ENCODE data around the gene XPO6.

Gene XPO6

DNA sequence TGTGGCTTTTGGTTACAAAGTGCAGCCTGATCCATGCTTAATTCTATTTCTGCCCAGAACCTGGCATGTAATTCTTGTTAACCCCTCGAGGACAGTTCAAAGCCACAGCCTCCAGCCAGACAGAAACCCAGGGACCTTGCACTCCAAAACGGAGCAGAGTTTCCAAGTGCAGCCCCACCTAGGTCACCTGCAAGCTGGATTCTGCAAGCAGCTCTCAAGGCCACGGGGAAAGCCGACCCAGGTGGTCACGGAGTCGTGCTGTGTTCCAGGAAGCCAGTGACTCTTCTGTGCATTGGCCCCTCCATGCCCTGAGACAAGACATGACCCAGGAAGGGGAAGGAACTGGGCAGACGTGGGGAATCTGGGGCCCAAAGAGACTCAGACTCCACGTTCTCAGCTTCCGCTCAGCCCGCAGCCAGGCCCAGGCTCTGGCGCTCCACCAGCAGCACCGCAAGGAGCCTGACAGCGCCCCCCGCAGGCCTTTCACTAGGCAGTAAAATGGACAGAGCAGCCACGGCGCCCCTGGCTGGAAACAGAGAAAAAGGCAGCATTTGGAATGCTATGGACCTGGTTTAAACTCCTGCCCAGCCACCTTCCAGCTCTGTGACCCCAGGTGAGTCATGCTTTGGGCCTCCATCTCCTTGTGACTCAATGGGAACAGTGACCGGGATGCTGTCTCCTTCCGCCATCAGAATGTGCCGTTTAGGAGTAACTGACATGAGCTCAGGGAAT, 121.0 kb downstream of the XPO6 start:
- no peak overlapping the region for H3K4me3 ChIP-seq (ENCODE audit: low read length)
- DNase-seq (ENCODE audit: low read depth): peak; percentile 16
- TF ChIP-seq, protein P1, sequence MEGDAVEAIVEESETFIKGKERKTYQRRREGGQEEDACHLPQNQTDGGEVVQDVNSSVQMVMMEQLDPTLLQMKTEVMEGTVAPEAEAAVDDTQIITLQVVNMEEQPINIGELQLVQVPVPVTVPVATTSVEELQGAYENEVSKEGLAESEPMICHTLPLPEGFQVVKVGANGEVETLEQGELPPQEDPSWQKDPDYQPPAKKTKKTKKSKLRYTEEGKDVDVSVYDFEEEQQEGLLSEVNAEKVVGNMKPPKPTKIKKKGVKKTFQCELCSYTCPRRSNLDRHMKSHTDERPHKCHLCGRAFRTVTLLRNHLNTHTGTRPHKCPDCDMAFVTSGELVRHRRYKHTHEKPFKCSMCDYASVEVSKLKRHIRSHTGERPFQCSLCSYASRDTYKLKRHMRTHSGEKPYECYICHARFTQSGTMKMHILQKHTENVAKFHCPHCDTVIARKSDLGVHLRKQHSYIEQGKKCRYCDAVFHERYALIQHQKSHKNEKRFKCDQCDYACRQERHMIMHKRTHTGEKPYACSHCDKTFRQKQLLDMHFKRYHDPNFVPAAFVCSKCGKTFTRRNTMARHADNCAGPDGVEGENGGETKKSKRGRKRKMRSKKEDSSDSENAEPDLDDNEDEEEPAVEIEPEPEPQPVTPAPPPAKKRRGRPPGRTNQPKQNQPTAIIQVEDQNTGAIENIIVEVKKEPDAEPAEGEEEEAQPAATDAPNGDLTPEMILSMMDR (conservative IDR thresholded peaks at IDR 0.05; ENCODE audit: low read depth, low read length): peak; percentile 41

DNA sequence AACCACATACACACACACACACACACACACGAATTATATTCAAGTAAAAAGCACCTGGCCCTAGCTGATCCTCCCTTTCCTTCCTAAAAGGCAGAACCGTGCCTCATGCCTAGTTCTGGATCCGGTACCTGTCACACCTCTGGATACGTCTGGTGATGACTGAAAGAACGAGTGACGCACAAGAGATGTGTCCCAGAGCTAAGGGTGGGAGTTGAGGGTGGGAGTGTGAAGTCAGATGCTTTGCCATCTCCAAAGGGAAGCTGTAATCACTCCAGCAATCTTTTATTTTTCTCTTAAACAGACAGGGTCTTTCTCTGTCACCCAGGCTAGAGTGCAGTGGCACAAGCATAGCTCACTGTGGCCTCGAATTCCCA, 121.8 kb downstream of the XPO6 start:
- TF ChIP-seq, protein P1 (conservative IDR thresholded peaks at IDR 0.05; ENCODE audit: low read depth, low read length): no peak
- DNase-seq (ENCODE audit: low read depth): no peak
- no peak overlapping the region for H3K4me3 ChIP-seq (ENCODE audit: low read length)

DNA sequence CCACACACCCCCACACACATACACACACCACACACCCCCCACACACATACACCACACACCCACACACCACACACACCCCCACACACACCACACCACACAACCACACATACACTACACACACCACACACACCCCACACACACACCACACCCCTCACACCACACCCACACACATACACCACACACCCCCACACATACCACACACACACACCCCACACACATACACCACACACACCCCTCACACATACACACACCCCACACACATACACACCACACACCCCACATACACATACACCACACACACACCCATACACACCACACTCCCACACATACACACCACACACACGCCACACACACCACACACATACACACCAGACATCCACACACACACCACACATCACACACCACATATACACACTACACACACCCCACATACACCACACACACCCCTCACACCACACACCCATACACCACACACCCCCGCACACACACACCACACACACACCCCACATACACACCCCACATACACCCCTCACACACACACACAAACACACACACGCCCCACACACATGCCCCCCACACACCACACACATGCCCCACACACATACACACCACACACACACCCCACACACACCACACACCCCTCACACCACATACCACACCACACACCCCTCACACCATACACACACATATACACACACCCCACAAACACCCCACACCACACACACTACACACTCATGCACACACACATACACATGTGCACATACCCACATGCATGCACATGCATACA, 122.4 kb downstream of the XPO6 start:
- no peak overlapping the region for H3K4me3 ChIP-seq (ENCODE audit: low read length)
- no peak for DNase-seq (ENCODE audit: low read depth)
- TF ChIP-seq, protein P1 (conservative IDR thresholded peaks at IDR 0.05; ENCODE audit: low read depth, low read length): no peak

DNA sequence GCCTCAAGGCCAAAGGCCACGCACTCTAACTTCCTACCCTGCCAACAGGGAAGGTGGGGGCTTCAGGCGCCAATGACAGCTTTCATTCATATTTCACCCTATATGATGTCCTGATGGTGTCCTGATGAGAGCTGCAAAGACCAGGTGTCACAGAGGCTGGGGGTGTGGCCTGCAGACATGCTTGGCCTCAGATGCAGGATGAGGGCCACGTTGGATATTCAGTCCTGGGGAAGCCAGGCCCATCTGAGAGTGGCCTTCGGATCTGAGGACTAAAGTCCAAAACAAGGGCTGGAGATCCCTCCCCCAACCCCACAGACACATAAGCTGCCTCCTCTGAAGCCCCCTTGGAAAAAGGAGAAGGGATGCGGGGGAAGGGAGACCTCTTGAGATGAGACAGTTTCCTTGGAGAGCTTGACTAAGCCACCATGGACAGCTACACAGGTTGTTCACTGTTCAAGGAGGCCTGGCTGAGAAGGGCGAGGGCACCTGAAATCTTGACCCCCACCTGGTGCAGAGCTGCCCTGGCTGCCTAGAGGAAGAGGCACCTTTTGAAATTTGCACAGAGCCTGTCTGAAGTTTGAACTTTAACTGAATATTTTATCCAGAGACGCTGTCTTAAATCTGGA, 124.0 kb downstream of the XPO6 start:
- DNase-seq (ENCODE audit: low read depth): no peak
- TF ChIP-seq, protein P1 (conservative IDR thresholded peaks at IDR 0.05; ENCODE audit: low read depth, low read length): no peak
- H3K4me3 ChIP-seq (ENCODE audit: low read length): no peak overlapping the region

DNA sequence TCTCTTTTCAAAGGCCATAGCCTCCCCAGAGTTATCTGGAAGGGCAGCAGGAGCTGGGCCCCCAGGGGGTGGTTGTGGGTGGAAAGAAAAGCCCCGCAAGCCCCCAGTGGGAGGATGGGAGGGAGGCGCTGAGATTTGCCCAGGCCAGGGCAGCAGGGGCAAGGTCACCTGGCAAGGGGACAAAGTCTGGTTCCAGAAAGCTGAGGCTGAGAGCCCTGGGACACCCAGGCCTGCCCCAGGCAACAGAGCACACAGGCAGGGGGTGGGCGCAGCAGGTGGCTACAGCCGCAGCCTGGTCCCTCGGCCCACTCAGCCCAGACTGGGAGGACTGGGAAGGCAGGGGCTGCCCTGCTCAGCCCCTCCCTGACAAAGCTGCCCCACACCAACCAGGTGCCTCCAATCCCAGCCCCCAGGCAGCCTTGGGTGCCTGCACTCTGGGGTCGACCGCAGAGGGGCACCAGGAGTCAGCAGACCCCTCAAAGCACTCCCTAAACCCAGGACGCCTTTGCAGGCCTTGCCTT, 124.6 kb downstream of the XPO6 start:
- H3K4me3 ChIP-seq (ENCODE audit: low read length): no peak overlapping the region
- TF ChIP-seq, protein P1 (conservative IDR thresholded peaks at IDR 0.05; ENCODE audit: low read depth, low read length): no peak
- DNase-seq (ENCODE audit: low read depth): no peak

DNA sequence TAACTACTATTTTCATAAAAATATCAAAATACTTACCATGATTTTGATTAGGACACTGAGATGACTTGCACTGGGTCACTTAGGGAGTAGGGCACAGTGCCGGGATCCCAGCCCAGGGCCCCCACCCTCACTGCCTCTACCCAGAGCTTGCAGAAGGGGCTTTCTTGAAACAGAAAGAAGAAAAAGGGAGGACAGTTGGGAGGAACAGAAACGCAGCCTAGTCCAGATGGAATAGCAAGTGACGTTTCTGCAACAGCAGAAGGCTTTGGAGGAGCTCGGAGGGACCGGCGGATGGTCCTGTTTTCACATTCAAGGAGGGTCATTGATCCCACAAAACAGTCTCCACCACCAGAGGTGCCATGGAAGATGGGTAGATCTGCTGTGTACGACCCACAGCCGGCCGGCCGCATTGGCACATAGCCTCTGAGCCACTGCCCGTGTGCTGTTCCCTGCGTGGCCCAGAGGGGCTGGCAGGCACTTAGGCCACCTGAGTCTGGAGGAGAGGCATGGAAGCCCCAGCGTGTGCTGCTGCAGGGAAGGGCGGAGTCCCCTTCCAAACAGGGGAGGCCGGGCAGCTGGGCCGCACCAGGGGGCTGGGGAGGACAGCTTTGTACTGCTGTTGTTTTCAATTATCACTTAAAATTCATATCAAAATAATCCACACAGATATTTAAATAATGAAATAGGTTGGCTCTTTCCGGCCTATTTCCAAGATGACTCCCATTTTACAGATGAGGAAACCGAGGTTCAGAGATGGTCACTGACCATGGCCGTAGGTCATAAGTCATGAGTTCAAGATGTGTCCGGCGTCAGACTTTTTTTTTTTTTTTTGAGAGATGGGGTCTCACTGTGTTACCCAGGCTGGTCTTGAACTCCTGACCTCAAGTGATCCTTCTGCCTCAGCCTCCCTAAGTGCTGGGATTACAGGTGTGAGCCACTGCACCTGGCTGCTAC, 125.3 kb downstream of the XPO6 start:
- TF ChIP-seq, protein P1 (conservative IDR thresholded peaks at IDR 0.05; ENCODE audit: low read depth, low read length): no peak
- H3K4me3 ChIP-seq (ENCODE audit: low read length): no peak overlapping the region
- DNase-seq (ENCODE audit: low read depth): no peak
